HG03354 (cell line): ENCODE data around the gene CEP57L1.
A peak's percentile ranks its signal among the peaks of the same experiment; 100 is the strongest.

Source experiments
- ATAC-seq: cut with Tn5 transposase; IDR thresholded peaks from one replicate; pipeline ENCODE4 v1.9.1; 2021; ENCODE audit warnings: mild to moderate bottlenecking; ENCODE audit not compliant: unreplicated experiment, poor library complexity, severe bottlenecking

CEP57L1 gene

GRCh38 chr6:109095036-109095834, at the start of gene CEP57L1:
Gene CEP57L1, plus strand, starts transcription at chr6:109095507. Its CDS starts 49,715 bp downstream, at chr6:109145222.
- ATAC-seq = peak; percentile 76

GRCh38 chr6:109048176-109048575, 47.1 kb upstream of the CEP57L1 start:
- no peak for ATAC-seq

DNA sequence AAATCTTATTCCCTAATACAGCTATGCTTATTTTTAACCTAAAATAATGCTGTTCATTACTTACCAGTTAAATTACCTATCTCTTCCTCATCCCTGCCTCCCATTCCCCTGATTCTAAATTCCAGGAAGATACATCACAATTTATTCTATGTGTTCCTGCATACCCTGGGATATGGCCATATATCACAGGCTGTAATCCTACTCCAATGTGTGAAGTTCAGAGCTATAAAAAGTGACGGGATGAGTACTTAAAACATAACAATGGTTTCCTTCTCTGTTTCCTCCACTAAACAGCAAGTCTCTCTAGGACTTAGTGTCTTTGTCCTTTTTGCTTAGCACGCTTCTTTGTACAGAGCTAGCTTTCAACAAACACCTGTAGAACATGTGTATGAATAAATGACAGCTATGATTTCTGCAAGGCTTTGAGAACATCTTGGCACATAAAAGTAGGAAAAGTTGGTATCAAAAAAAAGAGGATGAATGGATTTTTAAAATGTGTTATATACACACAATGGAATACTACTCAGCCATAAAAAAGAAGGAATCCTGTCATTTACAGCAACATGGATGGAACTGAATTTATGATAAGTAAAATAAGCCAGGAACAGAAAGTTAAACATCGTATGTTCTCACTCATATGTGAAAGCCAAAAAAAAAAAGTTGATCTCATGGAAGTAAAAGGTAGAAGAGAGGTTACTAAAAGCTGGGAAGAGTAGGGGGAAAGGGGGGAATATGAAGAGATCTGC, 46.5 kb upstream of the CEP57L1 start:
- no peak for ATAC-seq

- ATAC-seq = no peak
These were observed 45.3 kb upstream of the CEP57L1 start for GRCh38 chr6:109050012-109050411.

DNA sequence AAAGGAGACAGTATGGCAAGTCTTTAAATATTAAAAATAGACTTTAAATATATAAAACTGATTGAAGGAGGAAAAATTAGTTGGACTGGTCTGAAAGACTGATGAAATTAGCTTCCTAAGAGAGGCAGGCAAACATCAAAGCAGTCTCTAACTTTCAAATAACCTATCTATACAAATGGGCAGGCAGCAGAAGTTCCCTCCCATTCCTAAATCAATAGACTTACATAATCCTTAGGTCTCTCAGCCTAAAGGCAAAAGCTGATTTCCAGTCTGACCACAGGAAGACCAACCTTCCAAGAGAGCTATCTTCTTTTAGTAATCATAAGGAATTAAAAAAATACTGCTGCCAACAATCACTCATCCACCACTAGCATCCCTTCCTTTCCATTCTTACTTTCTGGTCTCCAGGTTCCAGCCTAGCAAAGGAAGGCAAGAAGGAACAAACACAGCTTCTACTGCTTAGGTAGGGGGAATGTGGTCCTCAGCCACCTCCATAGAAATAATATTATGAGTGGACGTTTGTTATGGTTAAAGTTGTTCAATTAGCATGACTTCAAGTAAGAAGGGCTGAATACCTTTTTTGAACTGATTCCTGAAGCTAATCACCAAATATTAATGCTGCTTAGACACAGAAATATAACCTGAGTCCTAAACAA, 44.7 kb upstream of the CEP57L1 start:
- no peak for ATAC-seq

DNA sequence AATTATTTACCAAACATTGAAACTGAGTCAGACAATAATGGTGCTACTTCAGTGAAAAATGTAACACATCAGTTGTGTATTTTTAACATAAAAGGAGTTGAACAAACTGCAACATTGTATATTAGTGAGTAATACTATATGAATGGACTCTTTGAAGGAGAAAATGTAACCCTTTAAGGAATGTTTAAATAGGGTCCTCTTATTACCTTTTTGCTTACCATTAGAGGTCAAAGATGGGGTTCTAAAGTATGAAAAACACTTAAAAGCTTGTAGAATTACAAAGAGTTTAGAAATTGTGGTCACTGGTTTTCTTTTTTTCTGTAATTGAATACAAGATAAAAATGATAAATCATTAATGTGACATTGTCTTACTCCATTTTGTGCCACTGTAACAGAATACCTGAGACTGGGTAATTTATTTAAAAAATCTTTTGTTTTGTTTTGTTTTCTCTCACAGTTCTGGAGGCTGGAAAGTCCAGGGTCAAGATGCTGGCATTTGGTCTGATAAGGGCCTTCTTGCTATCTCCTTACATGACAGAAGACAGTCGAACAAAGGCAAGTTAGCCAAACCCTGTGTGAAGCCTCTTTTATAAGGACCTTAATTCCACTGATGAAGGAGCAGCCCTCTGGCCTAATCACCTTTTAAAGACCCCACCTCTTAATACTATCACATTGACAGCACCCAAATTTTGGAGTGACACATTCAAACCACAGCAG, 43.8 kb upstream of the CEP57L1 start:
- no peak for ATAC-seq

DNA sequence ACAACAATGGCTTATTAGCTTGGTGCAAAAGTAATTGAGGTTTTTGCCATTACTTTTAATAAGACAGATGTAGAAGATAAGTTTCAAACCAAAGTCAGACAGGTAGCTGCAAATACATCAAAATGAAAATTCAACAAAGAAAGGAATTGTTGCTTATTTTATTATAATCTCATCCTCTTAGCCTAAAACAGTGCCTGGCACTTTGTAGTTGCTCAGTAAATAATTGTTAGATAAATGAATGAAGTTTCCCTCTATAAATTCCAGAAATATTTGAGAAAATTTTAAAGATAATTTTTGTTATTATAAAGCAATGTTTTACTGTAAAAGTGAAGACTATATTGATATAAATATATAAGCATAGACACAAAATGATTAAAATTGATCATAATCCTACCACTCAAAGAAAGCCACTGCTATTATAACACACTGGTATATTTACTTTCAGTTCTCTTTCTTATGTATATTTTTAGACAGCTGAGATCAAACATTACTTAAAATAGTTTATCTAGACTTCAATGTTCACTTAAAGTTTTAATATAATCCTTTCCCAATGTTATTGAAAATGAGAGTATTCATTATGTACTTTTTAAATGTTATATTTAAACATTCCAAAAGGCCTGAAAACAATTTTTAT, 43.2 kb upstream of the CEP57L1 start:
- ATAC-seq = no peak

DNA sequence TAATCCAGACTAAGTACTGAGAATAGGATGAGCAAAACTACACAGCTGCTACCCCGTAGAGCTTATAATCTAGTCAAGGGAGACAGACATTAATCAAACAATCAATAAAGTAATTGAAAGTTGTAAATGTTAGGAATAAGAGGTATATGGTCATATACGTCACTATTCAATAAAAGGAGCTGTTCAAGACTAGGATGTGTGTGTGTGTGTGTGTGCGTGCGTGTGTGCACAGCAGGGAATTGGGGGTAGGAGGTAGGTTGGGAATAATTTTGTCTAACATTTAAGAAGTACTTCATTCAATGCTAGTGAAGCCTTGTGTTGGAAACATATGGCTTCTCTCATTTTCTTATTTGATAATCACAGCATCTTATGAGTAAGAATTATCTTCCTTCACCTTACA, 42.5 kb upstream of the CEP57L1 start:
- ATAC-seq = no peak

- ATAC-seq = no peak
These were observed 42.0 kb upstream of the CEP57L1 start for GRCh38 chr6:109053336-109053735.

DNA sequence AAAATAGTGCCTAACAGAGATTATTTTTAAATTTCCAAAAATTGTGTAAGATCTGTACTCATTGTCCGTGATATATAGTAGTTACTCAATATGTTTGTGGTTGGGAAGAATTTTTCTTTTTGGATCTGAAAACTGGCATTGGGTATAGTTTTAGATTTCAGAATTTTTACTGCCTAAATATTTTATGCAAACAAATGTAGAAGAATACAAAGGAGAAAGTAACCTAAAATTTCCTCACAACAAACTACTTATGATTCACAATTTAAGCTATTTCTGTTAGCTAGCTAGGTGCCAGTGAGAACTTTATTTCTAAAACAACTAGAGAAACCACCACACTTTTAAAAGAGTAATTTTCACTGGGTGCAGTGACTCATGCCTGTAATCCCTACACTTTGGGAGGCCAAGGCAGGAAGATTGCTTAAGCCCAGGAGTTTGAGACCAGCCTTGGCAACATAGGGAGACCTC, 39.5 kb upstream of the CEP57L1 start:
- ATAC-seq = no peak

- no peak for ATAC-seq
These were observed 38.6 kb upstream of the CEP57L1 start for GRCh38 chr6:109056661-109057060.

DNA sequence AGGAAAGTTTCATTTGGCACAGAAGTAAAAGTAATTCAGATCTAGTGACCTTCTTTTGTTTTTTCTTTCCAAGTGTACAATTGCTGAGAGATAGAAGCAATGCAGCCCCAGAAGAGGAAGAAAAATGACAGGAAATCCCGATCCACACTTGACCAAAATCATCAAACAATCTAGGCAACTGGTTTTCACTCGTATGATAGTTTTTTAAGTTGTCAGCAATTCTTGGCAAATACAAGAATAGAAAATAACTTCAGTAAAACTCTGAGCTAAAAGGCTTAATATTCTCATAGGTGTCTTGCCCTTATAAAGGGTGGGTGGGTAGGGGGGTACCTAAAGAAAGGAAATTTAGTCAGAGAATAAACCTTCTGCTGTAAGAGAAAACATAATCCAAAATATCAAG, 36.7 kb upstream of the CEP57L1 start:
- no peak for ATAC-seq

- ATAC-seq = no peak
These were observed 36.2 kb upstream of the CEP57L1 start for GRCh38 chr6:109059153-109059552.

- ATAC-seq = no peak
These were observed 35.7 kb upstream of the CEP57L1 start for GRCh38 chr6:109059571-109060021.

DNA sequence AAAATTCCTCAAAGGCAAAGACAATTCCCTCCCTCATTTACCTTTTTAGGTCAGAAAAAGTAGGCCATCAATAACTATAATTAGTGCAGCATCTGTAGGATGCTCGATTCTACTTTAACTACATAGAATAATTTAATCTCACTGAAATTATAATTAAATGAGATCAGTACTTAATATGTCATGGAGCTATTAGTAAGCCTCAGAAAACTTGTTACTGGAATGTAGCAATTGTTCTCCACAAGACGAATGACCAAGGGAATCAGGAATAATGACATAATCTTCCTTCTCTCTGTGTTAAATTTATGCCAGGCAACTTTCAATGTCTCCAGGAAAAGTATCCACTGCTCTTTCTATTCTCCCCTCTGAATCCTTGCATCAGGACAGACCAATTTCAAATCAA, 34.7 kb upstream of the CEP57L1 start:
- no peak for ATAC-seq

DNA sequence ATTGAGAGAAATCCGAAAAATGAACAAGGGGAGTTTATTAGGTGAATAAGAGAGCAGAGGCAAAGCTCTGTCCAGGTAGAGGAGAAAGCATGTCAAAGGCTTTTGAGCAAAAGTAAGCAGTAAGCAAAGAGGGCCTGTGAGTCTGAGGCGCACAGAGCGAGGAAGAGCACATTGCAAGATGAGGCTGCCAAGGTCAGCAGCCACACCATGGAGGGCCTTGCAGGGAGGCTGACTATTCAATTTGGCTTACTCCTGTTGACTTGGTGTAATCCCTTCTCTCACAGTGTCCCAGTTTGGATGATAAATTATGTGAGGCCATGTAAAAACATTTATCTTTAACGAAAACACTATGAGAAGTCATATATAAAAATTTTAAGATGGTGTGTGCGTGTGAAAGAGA, 33.1 kb upstream of the CEP57L1 start:
- ATAC-seq = no peak

- ATAC-seq = no peak
These were observed 32.4 kb upstream of the CEP57L1 start for GRCh38 chr6:109062767-109063352.

GRCh38 chr6:109069746-109070145, 25.6 kb upstream of the CEP57L1 start:
- no peak for ATAC-seq
